HepG2 (cell line): Measurements from ENCODE around the gene RNF126. TPM values are rescaled to one million over a fixed set of nuclear protein-coding genes. Genes with fewer than 3 reads are reported as not detected.
A peak's percentile ranks its signal among the peaks of the same experiment; 100 is the strongest.

Experiments
- CREM ChIP-seq, 2 experiments: sonication (generic) in 1 of 2; formaldehyde crosslinking in 1 of 2; IDR thresholded peaks; 2 replicates each; pipeline versions ENCODE4 v1.4.0 to v1.6.1; 2016 to 2020; ENCODE audit warnings: antibody characterized with exemption in 1 of 2, mild to moderate bottlenecking in 1 of 2, missing genetic modification reagents in 1 of 2
- GZF1 ChIP-seq: sonication (generic); formaldehyde crosslinking; IDR thresholded peaks from 2 replicates; pipeline ENCODE4 v1.5.1; 2020; ENCODE audit warnings: mild to moderate bottlenecking, missing genetic modification reagents
- MATR3 ChIP-seq: sonication (generic); formaldehyde crosslinking; IDR thresholded peaks from 2 replicates; pipeline ENCODE4 v1.4.0; 2020; ENCODE audit warnings: missing genetic modification reagents
- NR2F6 ChIP-seq, 2 experiments: IDR thresholded peaks; 2 replicates each; pipeline ENCODE4 v1.6.1; 2016; ENCODE audit warnings: antibody characterized with exemption in 1 of 2, mild to moderate bottlenecking in 1 of 2
- POGZ ChIP-seq: sonication (generic); formaldehyde crosslinking; IDR thresholded peaks from 2 replicates; pipeline ENCODE4 v1.4.0; 2020; ENCODE audit warnings: mild to moderate bottlenecking, missing genetic modification reagents
- SAP130 ChIP-seq: IDR thresholded peaks from 2 replicates; pipeline ENCODE4 v1.6.1; 2016; ENCODE audit warnings: low read depth
- YEATS2 ChIP-seq: sonication (generic); formaldehyde crosslinking; IDR thresholded peaks from 2 replicates; pipeline ENCODE4 v1.4.0; 2020; ENCODE audit warnings: missing genetic modification reagents, borderline replicate concordance
- ZKSCAN1 ChIP-seq: fragments of 150-350 bp; IDR thresholded peaks from 2 replicates; pipeline ENCODE4 v1.6.1; 2014; ENCODE audit warnings: low read length
- ZNF274 ChIP-seq: sonication (generic); formaldehyde crosslinking; IDR thresholded peaks from 2 replicates; pipeline ENCODE4 v1.5.1; 2020; ENCODE audit warnings: mild to moderate bottlenecking, missing genetic modification reagents
- ZNF367 ChIP-seq: sonication (generic); formaldehyde crosslinking; IDR thresholded peaks from 2 replicates; pipeline ENCODE4 v1.4.0; 2020; ENCODE audit warnings: missing genetic modification reagents, borderline replicate concordance
- ZNF547 ChIP-seq: sonication (generic); formaldehyde crosslinking; IDR thresholded peaks from 2 replicates; pipeline ENCODE4 v1.5.1; 2020; ENCODE audit warnings: mild to moderate bottlenecking, missing genetic modification reagents
- ZNF564 ChIP-seq: sonication (generic); formaldehyde crosslinking; IDR thresholded peaks from 2 replicates; pipeline ENCODE4 v1.8.1; 2023; ENCODE audit warnings: mild to moderate bottlenecking, missing genetic modification reagents
- ZNF614 ChIP-seq: IDR thresholded peaks from 2 replicates; pipeline ENCODE4 v1.6.1; 2018; ENCODE audit warnings: missing biosample characterization, missing genetic modification reagents, inconsistent platforms, borderline replicate concordance
- ZNF713 ChIP-seq: sonication (generic); formaldehyde crosslinking; IDR thresholded peaks from 2 replicates; pipeline ENCODE4 v1.4.0; 2020; ENCODE audit warnings: mild to moderate bottlenecking, missing genetic modification reagents
- ZNF773 ChIP-seq: sonication (generic); formaldehyde crosslinking; IDR thresholded peaks from 2 replicates; pipeline ENCODE4 v1.4.0; 2020; ENCODE audit warnings: missing genetic modification reagents, borderline replicate concordance
- ZNF878 ChIP-seq: sonication (generic); formaldehyde crosslinking; IDR thresholded peaks from 2 replicates; pipeline ENCODE4 v1.8.1; 2023; ENCODE audit warnings: mild to moderate bottlenecking, missing genetic modification reagents, moderate library complexity
- polyA plus RNA-seq, 8 experiments: library from polyadenylated mRNA; depleted of rRNA in 3 of 8; stranded (reverse) in 7 of 8; unstranded in 1 of 8; fragments of >200 nt; fragmentation: Illumina TruSeq in 4 of 8; extraction: Trizol in 4 of 8; gene quantifications; 2 replicates each; pipeline versions ENCODE4 v1.2.1 to v1.2.3, GENCODE V29; 2011 to 2016; ENCODE audit warnings: low read depth in 4 of 8, missing spikeins in 1 of 8, mixed read lengths in 1 of 8; ENCODE audit not compliant: insufficient read depth in 1 of 8
- total RNA-seq, 5 experiments: library from RNA; depleted of rRNA; stranded (reverse); fragments of >200 nt; fragmentation: Illumina TruSeq; extraction: Trizol; gene quantifications; 2 replicates each; pipeline ENCODE4 v1.2.3, GENCODE V29; 2016; ENCODE audit warnings: low read depth in 1 of 5
- TF ChIP-seq, protein P1 (sequence below): sonication (generic); formaldehyde crosslinking; IDR thresholded peaks from 2 replicates; pipeline ENCODE4 v1.8.1; 2023; ENCODE audit warnings: mild to moderate bottlenecking, missing genetic modification reagents
- TF ChIP-seq, protein P2 (sequence below): sonication (generic); formaldehyde crosslinking; IDR thresholded peaks from 2 replicates; pipeline ENCODE4 v1.5.0; 2020; ENCODE audit warnings: mild to moderate bottlenecking, missing genetic modification reagents
- TF ChIP-seq, protein P3 (sequence below): sonication (generic); formaldehyde crosslinking; IDR thresholded peaks from 2 replicates; pipeline ENCODE4 v1.5.0; 2020; ENCODE audit warnings: missing genetic modification reagents
- TF ChIP-seq, protein P4 (sequence below): sonication (generic); formaldehyde crosslinking; IDR thresholded peaks from 2 replicates; pipeline ENCODE4 v1.4.0; 2020; ENCODE audit warnings: missing genetic modification reagents

The RNF126 gene
- total and polyA plus RNA-seq, 2 of the 13 experiments (the other 11 are each of a cell fraction or from before 2014, with no cell fraction given) = 23.2 to 34.0 TPM

DNA sequence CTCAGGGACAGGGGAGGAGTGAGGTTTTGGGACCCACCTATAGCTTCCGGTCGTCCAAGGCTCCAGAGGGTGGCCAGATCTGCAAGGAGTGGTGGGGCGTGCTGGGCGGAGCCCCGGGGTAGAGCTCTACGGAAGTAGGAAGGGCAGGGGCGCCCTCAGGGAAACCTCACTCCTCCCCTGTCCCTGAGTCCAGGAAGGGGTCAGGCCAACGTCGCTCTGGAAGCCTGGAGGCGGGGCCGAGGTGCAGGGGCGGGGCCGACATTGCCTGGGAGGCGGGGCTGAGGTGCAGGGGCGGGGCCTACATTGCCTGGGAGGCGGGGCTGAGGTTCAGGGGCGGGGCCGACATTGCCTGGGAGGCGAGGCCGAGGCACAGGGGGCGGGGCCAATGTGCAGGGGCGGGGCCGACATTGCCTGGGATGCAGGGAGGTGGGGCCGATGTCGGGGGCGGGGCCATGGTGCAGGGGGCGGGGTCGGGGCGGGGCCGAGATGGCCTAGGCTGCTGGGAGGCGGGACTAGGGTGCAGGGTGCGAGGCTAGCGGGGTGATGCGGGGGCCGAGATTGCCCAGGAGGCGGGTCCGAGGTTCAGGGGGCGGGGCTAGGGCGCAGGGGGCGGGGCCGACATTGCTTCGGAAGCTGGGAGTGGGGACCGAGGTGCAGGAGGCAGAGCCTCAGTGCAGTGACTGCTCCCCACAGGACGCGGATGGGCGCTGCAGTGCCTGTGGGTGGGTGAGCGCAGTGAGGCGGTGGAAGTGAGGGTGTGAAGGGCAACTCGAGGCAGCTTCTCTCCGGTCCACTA is 40.8 kb upstream of the RNF126 start (continued):
- TF ChIP-seq MATR3 (CRISPR knock-in tag) (no peak), ZNF773 (CRISPR knock-in tag) (no peak), ZNF713 (CRISPR knock-in tag) (0 out of 2 replicates have a peak, but pooled peaks have one; percentile 64), GZF1 (CRISPR knock-in tag) (no peak), POGZ (CRISPR knock-in tag) (peak; percentile 21; the same call in 1 of the 2 replicates), ZNF878 (no peak), NR2F6 (IDR thresholded peaks at IDR 0.05) (no peak), NR2F6 (CRISPR knock-in tag; IDR thresholded peaks at IDR 0.05) (no peak; the same call in 1 of the 2 replicates), ZNF274 (CRISPR knock-in tag) (no peak), CREM (IDR thresholded peaks at IDR 0.05) (no peak), CREM (CRISPR knock-in tag; IDR thresholded peaks at IDR 0.05) (no peak), YEATS2 (CRISPR knock-in tag) (peak; percentile 2; the same call in 1 of the 2 replicates), ZNF614 (CRISPR knock-in tag) (peak; percentile 51; the same call in 1 of the 2 replicates), ZNF367 (no peak), ZKSCAN1 (0 out of 2 replicates have a peak, but pooled peaks have one; percentile 27), ZNF547 (CRISPR knock-in tag) (no peak), SAP130 (CRISPR knock-in tag) (peak; percentile 65), ZNF564 (no peak)
- TF ChIP-seq, protein P1, sequence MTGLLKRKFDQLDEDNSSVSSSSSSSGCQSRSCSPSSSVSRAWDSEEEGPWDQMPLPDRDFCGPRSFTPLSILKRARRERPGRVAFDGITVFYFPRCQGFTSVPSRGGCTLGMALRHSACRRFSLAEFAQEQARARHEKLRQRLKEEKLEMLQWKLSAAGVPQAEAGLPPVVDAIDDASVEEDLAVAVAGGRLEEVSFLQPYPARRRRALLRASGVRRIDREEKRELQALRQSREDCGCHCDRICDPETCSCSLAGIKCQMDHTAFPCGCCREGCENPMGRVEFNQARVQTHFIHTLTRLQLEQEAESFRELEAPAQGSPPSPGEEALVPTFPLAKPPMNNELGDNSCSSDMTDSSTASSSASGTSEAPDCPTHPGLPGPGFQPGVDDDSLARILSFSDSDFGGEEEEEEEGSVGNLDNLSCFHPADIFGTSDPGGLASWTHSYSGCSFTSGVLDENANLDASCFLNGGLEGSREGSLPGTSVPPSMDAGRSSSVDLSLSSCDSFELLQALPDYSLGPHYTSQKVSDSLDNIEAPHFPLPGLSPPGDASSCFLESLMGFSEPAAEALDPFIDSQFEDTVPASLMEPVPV (CRISPR knock-in tag) = no peak
- TF ChIP-seq, protein P2, sequence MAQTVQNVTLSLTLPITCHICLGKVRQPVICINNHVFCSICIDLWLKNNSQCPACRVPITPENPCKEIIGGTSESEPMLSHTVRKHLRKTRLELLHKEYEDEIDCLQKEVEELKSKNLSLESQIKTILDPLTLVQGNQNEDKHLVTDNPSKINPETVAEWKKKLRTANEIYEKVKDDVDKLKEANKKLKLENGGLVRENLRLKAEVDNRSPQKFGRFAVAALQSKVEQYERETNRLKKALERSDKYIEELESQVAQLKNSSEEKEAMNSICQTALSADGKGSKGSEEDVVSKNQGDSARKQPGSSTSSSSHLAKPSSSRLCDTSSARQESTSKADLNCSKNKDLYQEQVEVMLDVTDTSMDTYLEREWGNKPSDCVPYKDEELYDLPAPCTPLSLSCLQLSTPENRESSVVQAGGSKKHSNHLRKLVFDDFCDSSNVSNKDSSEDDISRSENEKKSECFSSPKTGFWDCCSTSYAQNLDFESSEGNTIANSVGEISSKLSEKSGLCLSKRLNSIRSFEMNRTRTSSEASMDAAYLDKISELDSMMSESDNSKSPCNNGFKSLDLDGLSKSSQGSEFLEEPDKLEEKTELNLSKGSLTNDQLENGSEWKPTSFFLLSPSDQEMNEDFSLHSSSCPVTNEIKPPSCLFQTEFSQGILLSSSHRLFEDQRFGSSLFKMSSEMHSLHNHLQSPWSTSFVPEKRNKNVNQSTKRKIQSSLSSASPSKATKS (CRISPR knock-in tag) = no peak
- TF ChIP-seq, protein P3, sequence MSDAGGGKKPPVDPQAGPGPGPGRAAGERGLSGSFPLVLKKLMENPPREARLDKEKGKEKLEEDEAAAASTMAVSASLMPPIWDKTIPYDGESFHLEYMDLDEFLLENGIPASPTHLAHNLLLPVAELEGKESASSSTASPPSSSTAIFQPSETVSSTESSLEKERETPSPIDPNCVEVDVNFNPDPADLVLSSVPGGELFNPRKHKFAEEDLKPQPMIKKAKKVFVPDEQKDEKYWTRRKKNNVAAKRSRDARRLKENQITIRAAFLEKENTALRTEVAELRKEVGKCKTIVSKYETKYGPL (CRISPR knock-in tag) = no peak
- TF ChIP-seq, protein P4, sequence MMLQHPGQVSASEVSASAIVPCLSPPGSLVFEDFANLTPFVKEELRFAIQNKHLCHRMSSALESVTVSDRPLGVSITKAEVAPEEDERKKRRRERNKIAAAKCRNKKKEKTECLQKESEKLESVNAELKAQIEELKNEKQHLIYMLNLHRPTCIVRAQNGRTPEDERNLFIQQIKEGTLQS (CRISPR knock-in tag) = no peak
